ENCODE results near the gene DSTN.

DSTN gene

DNA sequence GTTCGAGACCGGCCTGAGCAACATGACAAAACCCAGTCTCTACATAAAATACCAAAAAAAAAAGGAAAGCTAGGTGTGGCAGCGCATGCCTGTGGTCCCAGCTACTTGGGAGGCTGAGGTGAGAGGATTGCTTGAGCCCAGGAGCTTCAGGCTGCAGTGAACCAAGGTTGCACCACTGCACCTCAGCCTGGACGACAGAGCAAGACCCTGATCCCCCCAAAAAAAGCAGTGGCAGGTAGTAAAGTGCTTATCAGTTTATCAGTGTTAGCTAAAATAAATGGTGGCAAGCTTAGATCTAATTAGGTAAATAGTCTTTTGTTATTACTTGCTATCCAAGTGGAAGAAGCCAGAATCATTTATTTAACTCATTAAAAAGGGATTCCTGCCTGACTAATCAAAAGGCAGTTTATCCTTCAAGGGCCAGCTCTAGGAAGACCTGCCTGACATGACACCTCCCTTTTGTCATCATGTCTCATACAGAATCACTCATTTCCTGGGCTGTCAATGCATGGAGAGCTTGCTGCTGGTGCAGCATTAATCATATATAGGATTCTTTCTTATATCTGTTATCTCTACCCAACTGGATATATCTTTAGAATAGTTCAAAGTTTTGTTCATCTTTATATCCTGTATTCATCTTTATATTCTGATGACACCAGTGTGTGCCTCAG is 9.6 kb downstream of the DSTN start:
- TF ChIP-seq, protein P1, sequence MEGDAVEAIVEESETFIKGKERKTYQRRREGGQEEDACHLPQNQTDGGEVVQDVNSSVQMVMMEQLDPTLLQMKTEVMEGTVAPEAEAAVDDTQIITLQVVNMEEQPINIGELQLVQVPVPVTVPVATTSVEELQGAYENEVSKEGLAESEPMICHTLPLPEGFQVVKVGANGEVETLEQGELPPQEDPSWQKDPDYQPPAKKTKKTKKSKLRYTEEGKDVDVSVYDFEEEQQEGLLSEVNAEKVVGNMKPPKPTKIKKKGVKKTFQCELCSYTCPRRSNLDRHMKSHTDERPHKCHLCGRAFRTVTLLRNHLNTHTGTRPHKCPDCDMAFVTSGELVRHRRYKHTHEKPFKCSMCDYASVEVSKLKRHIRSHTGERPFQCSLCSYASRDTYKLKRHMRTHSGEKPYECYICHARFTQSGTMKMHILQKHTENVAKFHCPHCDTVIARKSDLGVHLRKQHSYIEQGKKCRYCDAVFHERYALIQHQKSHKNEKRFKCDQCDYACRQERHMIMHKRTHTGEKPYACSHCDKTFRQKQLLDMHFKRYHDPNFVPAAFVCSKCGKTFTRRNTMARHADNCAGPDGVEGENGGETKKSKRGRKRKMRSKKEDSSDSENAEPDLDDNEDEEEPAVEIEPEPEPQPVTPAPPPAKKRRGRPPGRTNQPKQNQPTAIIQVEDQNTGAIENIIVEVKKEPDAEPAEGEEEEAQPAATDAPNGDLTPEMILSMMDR (conservative IDR thresholded peaks at IDR 0.05; ENCODE audit: low read depth, low read length) = no peak
- no peak for DNase-seq (ENCODE audit: low read depth)
- H3K4me3 ChIP-seq (ENCODE audit: low read length) = no peak overlapping the region

DNA sequence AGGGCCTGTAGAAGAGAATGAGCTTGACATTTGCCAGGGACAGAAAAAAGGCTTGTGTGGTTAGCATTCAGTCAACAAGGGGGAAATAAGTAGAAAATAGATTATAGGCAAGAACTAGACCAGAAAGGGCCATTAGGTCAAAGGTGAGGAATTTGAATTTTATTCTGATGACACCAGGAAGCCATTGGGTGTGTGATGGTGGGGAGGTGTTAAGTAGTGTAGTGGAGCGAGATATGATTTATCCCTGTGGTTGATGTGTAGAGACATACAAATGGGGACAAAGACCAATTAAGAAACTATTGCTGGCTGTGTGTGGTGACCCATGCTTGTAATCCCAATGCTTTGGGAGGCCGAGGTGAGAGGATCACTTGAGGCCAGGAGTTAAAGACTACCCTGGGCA is 11.0 kb downstream of the DSTN start:
- TF ChIP-seq, protein P1 (conservative IDR thresholded peaks at IDR 0.05; ENCODE audit: low read depth, low read length) = no peak
- DNase-seq (ENCODE audit: low read depth) = no peak
- H3K4me3 ChIP-seq (ENCODE audit: low read length) = no peak overlapping the region

- DNase-seq (ENCODE audit: low read depth) = no peak
- H3K4me3 ChIP-seq (ENCODE audit: low read length) = no peak overlapping the region
- TF ChIP-seq, protein P1 (conservative IDR thresholded peaks at IDR 0.05; ENCODE audit: low read depth, low read length) = no peak
Observed at GRCh38 chr20:17583126-17583525, 13.3 kb downstream of the DSTN start.

GRCh38 chr20:17584689-17585088 is 14.8 kb downstream of the DSTN start:
- no peak overlapping the region for H3K4me3 ChIP-seq (ENCODE audit: low read length)
- TF ChIP-seq, protein P1 (conservative IDR thresholded peaks at IDR 0.05; ENCODE audit: low read depth, low read length) = no peak
- DNase-seq (ENCODE audit: low read depth) = no peak

GRCh38 chr20:17586250-17586649 is 16.4 kb downstream of the DSTN start:
- DNase-seq (ENCODE audit: low read depth) = no peak
- TF ChIP-seq, protein P1 (conservative IDR thresholded peaks at IDR 0.05; ENCODE audit: low read depth, low read length) = no peak
- H3K4me3 ChIP-seq (ENCODE audit: low read length) = no peak overlapping the region

DNA sequence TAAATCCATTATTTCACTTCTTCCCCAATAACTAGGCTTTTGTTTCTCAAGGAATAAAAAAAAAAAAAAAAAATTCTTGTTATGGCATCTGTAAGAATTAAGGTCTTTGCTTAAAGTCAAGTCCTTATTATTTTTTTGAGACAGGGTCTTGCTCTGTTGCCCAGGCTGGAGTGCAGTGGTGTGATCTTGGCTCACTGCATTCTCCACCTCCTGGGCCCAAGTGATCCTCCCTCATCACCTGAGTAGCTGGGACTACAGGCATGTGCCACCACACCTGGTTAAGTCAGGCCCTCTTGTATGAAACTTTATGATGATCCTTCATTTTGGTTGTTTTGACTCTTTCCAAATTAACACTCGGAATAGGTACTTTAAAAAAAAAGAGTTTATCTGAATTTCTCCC is 17.3 kb downstream of the DSTN start:
- DNase-seq (ENCODE audit: low read depth) = no peak
- H3K4me3 ChIP-seq (ENCODE audit: low read length) = no peak overlapping the region
- TF ChIP-seq, protein P1 (conservative IDR thresholded peaks at IDR 0.05; ENCODE audit: low read depth, low read length) = no peak

- H3K4me3 ChIP-seq (ENCODE audit: low read length) = no peak overlapping the region
- no peak for DNase-seq (ENCODE audit: low read depth)
- TF ChIP-seq, protein P1 (conservative IDR thresholded peaks at IDR 0.05; ENCODE audit: low read depth, low read length) = no peak
Observed at GRCh38 chr20:17587824-17588223, 17.9 kb downstream of the DSTN start.
